Panc1 (cell line): ENCODE data around the gene HEMK1. TPM values are rescaled to one million over a fixed set of nuclear protein-coding genes. Genes with fewer than 3 reads are reported as not detected.

Source experiments
- ATAC-seq: fragments of 200-7000 bp; cut with Tn5 transposase; 2 replicates; pipeline ENCODE4 v1.9.1; 2020; ENCODE audit warnings: mild to moderate bottlenecking, moderate library complexity
- BruUV-seq: library from RNA; stranded (reverse); fragments of 400-500 nt; replicated peaks from 2 replicates; lab custom pipeline; 2021; lab: Mats Ljungman, UMichigan
- CTCF ChIA-PET: fragments of 300-600 bp; sonication (Branson Sonifier 250); formaldehyde crosslinking; loops from one replicate; lab custom pipeline; 2022; ENCODE audit warnings: antibody characterized with exemption; lab: Charles Lee
- POLR2A ChIA-PET: fragments of 300-600 bp; sonication (Branson Sonifier 250); formaldehyde crosslinking; loops from one replicate; lab custom pipeline; 2022; ENCODE audit warnings: antibody characterized with exemption; lab: Charles Lee
- DNase-seq: peaks from one replicate; pipeline ENCODE4 v3.0.0-alpha.2; 2010; ENCODE audit warnings: low read depth, low spot score
- H3K27ac ChIP-seq: 2 replicates; pipeline ENCODE4 v1.5.1; 2011; ENCODE audit warnings: mild to moderate bottlenecking, low read length, inconsistent platforms
- H3K27me3 ChIP-seq: fragments of 200-500 bp; sonication (Bioruptor generic); 2 replicates; pipeline ENCODE4 v1.6.0; 2014; ENCODE audit warnings: low read length, inconsistent platforms; ENCODE audit not compliant: control insufficient read depth, insufficient read depth
- H3K36me3 ChIP-seq: fragments of 200-500 bp; sonication (Bioruptor generic); 2 replicates; pipeline ENCODE4 v1.5.1; 2014; ENCODE audit warnings: inconsistent platforms, mild to moderate bottlenecking, low read length, moderate library complexity; ENCODE audit not compliant: control insufficient read depth, insufficient read depth
- H3K4me1 ChIP-seq: 2 replicates; pipeline ENCODE4 v1.5.1; 2011; ENCODE audit warnings: inconsistent platforms, mild to moderate bottlenecking, low read length, moderate library complexity; ENCODE audit not compliant: control insufficient read depth, insufficient read depth
- H3K4me3 ChIP-seq, 2 experiments: 2 replicates each; pipeline ENCODE4 v1.5.1; 2011 to 2012; ENCODE audit warnings: low read depth in 2 of 2, low read length in 2 of 2, mild to moderate bottlenecking in 2 of 2, inconsistent platforms in 1 of 2, moderate library complexity in 1 of 2
- H3K9me3 ChIP-seq: fragments of 200-500 bp; sonication (Bioruptor generic); 2 replicates; pipeline ENCODE4 v1.5.1; 2014; ENCODE audit warnings: low read depth, mild to moderate bottlenecking, inconsistent platforms, low read length, moderate library complexity; ENCODE audit not compliant: control insufficient read depth, insufficient read depth
- POLR2AphosphoS5 ChIP-seq: IDR thresholded peaks from 2 replicates; pipeline ENCODE4 v1.6.1; 2012; ENCODE audit warnings: mild to moderate bottlenecking, low read depth, low read length, moderate library complexity
- SIN3A ChIP-seq: IDR thresholded peaks from 2 replicates; pipeline ENCODE4 v1.6.1; 2012; ENCODE audit warnings: low read depth, mild to moderate bottlenecking, low read length, moderate library complexity, borderline replicate concordance; ENCODE audit not compliant: insufficient read depth
- TCF7L2 ChIP-seq: IDR thresholded peaks from 2 replicates; pipeline ENCODE4 v1.6.1; 2011; ENCODE audit warnings: mild to moderate bottlenecking, low read depth, low read length, inconsistent platforms
- in situ Hi-C: cut with HindIII; loops from 2 replicates; pipeline ENCODE4 v1.10.0; 2016; ENCODE audit warnings: low sequenced_read_pairs, low pct_unique_long_range_greater_than_20kb
- intact Hi-C: fragments of 100-400 bp; cut with micrococcal nuclease; formaldehyde crosslinking; loops from one replicate; pipeline ENCODE4 v1.10.0; 2022; ENCODE audit not compliant: unreplicated experiment
- total RNA-seq: library from RNA; stranded (reverse); gene quantifications from one replicate; pipeline ENCODE4 v1.2.1, GENCODE V29; 2021; ENCODE audit not compliant: unreplicated experiment
- TF ChIP-seq, protein P1 (sequence below): fragments of 450-650 bp; IDR thresholded peaks from 2 replicates; pipeline ENCODE4 v1.5.1; 2017; ENCODE audit warnings: mild to moderate bottlenecking
- TF ChIP-seq, protein P2 (sequence below), 2 experiments: IDR thresholded peaks; 2 replicates each; pipeline ENCODE4 v1.6.1; 2011 to 2012; ENCODE audit warnings: low read depth in 2 of 2, control low read depth in 1 of 2, low read length in 1 of 2, mild to moderate bottlenecking in 1 of 2, moderate library complexity in 1 of 2; ENCODE audit not compliant: insufficient read depth in 1 of 2

Gene HEMK1
- total RNA-seq, 1 experiment from 2014 or later: 12.1 TPM

DNA sequence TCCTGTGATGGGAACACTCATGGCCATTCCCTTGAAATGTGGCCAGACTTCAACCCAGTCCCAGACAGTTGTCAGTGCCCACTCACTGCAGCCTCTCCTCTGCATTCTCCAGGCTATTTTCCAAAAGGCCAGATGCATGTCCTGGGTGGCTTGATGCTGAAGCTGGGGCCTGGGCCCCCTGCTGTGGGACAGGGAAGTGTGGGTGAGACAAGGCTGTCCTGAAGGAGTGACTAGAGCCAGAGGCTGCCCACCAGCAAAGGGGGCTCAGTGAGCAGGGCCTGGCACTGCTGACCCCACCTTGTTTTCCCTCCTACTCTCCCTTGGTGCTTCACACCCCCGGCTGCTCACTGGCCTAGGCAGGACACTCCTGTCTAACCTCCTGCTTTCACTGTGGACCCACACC is 30.4 kb downstream of the HEMK1 start:
- H3K36me3 ChIP-seq: no peaks in the 10 kb centered on the region
- intact Hi-C loops: no loop called here
- ChIA-PET POLR2A (no interaction called here), CTCF (no interaction called here)
- no peak overlapping the region for H3K27ac ChIP-seq
- peaks cover 11% of the 10 kb centered on the region for H3K4me1 ChIP-seq
- ATAC-seq (no peak), DNase-seq (no peak)
- H3K9me3 ChIP-seq: no peaks in the 10 kb centered on the region
- no peaks in the 10 kb centered on the region for H3K27me3 ChIP-seq
- TF ChIP-seq SIN3A (no peak), TCF7L2 (no peak), POLR2AphosphoS5 (no peak)
- TF ChIP-seq, protein P1, sequence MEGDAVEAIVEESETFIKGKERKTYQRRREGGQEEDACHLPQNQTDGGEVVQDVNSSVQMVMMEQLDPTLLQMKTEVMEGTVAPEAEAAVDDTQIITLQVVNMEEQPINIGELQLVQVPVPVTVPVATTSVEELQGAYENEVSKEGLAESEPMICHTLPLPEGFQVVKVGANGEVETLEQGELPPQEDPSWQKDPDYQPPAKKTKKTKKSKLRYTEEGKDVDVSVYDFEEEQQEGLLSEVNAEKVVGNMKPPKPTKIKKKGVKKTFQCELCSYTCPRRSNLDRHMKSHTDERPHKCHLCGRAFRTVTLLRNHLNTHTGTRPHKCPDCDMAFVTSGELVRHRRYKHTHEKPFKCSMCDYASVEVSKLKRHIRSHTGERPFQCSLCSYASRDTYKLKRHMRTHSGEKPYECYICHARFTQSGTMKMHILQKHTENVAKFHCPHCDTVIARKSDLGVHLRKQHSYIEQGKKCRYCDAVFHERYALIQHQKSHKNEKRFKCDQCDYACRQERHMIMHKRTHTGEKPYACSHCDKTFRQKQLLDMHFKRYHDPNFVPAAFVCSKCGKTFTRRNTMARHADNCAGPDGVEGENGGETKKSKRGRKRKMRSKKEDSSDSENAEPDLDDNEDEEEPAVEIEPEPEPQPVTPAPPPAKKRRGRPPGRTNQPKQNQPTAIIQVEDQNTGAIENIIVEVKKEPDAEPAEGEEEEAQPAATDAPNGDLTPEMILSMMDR: no peak
- TF ChIP-seq, protein P2, sequence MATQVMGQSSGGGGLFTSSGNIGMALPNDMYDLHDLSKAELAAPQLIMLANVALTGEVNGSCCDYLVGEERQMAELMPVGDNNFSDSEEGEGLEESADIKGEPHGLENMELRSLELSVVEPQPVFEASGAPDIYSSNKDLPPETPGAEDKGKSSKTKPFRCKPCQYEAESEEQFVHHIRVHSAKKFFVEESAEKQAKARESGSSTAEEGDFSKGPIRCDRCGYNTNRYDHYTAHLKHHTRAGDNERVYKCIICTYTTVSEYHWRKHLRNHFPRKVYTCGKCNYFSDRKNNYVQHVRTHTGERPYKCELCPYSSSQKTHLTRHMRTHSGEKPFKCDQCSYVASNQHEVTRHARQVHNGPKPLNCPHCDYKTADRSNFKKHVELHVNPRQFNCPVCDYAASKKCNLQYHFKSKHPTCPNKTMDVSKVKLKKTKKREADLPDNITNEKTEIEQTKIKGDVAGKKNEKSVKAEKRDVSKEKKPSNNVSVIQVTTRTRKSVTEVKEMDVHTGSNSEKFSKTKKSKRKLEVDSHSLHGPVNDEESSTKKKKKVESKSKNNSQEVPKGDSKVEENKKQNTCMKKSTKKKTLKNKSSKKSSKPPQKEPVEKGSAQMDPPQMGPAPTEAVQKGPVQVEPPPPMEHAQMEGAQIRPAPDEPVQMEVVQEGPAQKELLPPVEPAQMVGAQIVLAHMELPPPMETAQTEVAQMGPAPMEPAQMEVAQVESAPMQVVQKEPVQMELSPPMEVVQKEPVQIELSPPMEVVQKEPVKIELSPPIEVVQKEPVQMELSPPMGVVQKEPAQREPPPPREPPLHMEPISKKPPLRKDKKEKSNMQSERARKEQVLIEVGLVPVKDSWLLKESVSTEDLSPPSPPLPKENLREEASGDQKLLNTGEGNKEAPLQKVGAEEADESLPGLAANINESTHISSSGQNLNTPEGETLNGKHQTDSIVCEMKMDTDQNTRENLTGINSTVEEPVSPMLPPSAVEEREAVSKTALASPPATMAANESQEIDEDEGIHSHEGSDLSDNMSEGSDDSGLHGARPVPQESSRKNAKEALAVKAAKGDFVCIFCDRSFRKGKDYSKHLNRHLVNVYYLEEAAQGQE (IDR thresholded peaks at IDR 0.05; ENCODE audit: insufficient read depth in 1 of 2, low read depth in 2 of 2, low read length in 1 of 2): no peak
- H3K4me3 ChIP-seq: no peak overlapping the region
- in situ Hi-C loops: no loop called here
- BruUV-seq: no TSS peak

DNA sequence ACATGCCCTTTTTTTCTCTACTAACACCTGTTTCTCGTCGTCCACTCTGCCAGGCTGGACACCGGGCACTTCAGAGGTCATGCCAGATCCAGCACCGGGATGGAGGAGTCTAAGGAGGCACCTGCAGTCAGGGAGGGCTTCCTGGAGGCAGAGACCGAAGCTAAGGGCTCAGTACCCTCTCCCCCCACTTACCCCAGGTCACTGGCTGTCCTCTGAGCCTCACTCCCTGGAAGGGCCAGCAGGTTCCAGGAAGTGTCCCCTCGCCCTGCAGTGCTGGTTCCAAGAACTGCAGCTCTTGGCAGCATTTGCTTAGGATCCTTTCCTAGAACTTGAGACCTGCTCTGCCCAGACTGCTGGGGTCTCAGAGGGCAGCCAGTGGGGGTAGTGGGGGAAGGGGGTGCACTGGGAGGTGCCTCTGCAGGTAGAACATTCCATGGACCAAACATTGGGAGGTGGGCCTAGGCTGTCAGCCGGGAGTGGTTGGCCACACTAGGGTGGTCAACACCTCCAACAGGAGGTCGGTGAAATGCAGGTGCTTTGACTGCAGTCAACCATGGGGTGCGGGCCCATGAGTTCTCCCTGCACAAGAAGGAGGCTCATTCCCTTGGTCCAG is 30.9 kb downstream of the HEMK1 start:
- POLR2A ChIA-PET: no interaction called here
- in situ Hi-C loops (no loop called here), intact Hi-C loops (no loop called here)
- Histone ChIP-seq H3K27ac (no peak overlapping the region), H3K27me3 (no peaks in the 10 kb centered on the region), H3K4me1 (peaks cover 11% of the 10 kb centered on the region), H3K36me3 (no peaks in the 10 kb centered on the region), H3K9me3 (no peaks in the 10 kb centered on the region), H3K4me3 (no peak overlapping the region)
- CTCF ChIA-PET: no interaction called here
- no TSS peak for BruUV-seq
- DNase-seq (no peak), ATAC-seq (no peak)
- TF ChIP-seq, protein P1: no peak
- TF ChIP-seq, protein P2 (IDR thresholded peaks at IDR 0.05; ENCODE audit: insufficient read depth in 1 of 2, low read depth in 2 of 2, low read length in 1 of 2): no peak
- no peak for TF ChIP-seq TCF7L2
- TF ChIP-seq SIN3A: no peak
- no peak for TF ChIP-seq POLR2AphosphoS5
